Stimulated activated CD8-positive, alpha-beta memory T cell treated with anti-CD3 and anti-CD28 coated beads, Interleukin-15, amount 100 ng/mL, for 1 hour (primary cell): ENCODE results near the gene CYP4F3.
A peak's percentile ranks its signal among the peaks of the same experiment; 100 is the strongest.
"Not testable (repeated sequence)": the region's sequence is repeated elsewhere in the genome, so short reads cannot be mapped to it uniquely, and the experiment has no call there.

Experiments
- DNase-seq: peaks from one replicate; pipeline ENCODE4 v3.0.0-alpha.2; 2020; ENCODE audit warnings: low read depth

Gene CYP4F3

DNA sequence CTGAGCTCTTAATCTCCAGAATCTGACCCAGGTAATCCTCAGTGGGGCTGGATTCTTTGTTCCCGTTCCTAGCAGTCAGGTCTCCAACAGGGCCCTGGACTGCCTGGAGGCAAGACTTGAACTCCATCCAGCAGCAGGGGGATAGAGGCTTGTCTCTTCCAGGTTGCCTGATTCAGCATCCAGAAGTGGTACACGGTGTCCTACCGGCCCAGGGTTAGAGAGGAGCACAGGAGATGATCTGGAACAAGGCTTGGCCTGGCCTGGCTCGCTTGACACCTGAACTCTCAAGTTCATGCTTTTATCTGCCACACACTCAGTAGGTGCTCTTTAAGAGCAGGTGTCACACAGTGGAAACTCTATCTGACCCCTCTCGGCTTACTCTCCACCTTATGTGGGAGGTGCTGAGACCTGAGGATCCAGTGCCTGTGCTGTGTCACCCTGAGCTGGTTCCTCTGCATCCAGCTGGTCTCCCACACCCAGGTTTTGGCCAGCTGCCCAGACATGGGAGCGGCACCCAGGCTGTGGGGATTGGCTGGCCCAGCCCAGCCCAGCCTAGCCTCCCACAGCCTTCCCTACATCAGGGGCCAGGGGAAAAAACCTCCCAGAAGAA is at the start of gene CYP4F3:
Gene CYP4F3, plus strand, starts transcription at position 604 of the 610 bp plus-strand sequence. CDS start 519 bp downstream, outside the sequence.
- DNase-seq, result no peak

DNA sequence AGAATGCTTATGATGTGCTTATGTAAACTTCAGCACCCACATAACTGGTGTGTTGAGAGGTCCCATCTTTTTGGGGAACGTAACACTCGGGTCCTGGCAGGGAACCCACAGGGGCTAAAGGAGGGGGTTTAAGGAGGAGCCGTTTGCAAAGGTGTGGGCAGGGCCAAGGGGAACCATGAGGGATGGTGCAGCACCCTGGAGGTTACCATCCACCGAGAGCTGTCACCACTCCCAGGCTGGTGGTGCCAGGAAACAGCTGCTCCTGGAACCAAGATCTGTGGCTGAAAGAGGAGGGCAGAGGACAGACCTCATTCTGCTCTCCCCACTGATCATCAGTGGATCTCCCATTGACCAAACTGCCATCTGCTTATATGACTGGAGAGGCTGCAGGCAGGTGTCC is 48.9 kb upstream of the CYP4F3 start:
- DNase-seq, result no peak

GRCh38 chr19:15592506-15592905 is 48.2 kb upstream of the CYP4F3 start:
- DNase-seq, result not testable (repeated sequence)

DNA sequence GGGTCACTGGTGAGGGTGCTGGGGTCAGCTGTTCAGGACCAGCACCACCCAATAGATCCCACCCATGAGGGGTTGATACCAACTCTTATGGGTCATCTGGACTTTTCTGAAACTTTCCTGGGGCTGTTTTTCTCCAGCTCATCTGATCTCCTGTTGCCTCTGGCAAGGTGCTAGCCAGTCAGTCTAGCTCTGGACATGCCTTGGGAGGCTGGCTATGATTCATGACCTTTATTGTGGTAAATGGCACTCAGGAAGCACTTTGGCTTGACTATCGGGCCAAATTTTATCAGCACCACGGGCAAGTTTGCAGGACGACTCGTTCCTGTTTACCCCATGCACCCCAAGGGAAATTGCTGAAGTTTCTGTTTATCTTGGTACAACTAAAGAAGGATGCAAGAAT is 46.9 kb upstream of the CYP4F3 start:
- DNase-seq, result not testable (repeated sequence)

GRCh38 chr19:15595069-15595468 is 45.6 kb upstream of the CYP4F3 start:
- no peak for DNase-seq

DNA sequence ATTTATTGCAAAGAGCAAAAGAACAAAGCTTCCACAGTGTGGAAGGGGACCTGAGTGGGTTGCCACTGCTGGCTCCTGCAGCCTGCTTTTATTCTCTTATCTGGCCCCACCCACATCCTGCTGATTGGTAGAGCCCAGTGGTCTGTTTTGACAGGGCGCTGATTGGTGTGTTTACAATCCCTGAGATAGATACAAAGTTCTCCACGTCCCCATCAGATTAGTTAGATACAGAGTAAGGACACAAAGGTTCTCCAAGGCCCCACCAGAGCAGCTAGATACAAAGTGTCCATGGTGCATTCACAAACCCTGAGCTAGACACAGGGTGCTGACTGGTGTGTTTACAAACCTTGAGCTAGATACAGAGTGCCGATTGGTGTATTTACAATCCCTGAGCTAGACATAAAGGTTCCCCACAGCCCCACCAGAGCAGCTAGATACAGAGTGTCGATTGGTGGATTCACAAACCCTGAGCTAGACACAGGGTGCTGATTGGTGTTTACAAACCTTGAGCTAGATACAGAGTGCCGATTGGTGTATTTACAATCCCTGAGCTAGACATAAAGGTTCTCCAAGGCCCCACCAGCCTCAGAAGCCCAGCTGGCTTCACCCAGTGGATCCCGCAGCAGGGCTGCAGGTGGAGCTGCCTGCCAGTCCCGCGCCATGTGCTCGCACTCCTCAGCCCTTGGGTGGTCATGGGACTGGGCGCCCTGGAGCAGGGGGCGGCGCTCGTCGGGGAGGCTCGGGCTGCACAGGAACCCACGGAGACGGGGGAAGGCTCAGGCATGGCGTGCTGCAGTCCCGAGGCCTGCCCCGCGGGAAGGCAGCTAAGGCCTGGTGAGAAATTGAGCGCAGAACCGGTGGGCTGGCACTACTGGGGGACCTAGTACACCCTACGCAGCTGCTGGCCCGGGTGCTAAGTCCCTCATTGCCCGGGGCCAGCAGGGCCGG is 32.4 kb upstream of the CYP4F3 start:
- DNase-seq, result not testable (repeated sequence)

DNA sequence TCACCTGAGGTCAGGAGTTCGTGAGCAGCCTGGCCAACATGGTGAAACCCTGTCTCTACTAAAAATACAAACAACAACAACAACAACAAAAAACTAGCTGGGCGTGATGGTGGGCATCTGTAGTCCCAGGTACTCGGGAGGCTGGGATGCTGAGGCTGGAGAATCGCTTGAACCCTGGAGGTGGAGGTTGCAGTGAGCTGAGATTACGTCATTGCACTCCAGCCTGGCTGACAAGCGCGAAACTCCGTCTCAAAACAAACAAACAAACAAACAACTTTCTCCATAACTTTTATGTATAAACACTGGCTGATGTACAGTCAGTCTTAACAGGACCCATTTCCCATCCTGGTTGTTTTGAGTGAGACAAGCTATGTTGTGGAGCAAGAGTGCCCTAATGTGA is 31.4 kb upstream of the CYP4F3 start:
- no peak for DNase-seq

DNA sequence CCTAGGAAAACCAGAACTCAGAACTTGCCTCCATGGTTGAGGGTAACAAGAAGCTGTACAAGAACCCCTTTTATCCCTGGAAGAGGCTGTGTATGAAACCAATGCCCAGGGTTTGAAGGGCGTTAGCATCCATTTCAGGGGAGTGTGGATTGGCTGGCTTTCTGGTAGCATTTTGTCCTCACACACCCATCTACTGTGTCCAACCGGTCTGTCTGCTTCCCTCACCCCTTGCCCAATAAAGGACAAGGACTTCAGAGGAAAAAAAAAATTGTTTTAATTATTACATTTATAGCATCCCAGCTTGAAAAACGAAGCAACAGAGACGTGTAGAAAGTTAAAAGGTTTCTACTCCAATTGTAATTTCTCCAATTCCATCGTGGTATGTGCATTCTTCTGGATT is 28.4 kb upstream of the CYP4F3 start:
- DNase-seq, result no peak

DNA sequence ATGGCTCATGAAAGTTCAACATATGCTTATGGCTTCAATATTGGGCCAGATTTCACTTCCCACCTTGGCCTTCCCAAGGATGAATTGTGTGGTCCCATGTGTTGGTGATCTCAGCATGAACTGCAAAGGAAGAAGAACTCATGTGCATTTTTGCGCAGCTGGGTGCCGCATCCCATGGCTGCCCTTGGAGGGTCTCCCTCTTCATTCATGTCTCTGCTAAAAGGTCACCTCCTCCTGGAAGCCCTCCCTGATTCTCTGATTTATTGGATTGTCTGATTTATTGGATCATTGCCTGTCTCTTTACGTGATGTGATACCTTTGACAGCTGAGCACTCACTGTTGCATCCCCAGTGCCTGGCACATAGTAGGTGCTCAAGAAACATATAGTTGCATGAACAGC is 27.4 kb upstream of the CYP4F3 start:
- no peak for DNase-seq

GRCh38 chr19:15614507-15615379 is 26.0 kb upstream of the CYP4F3 start, which contains the start of gene CYP4F8:
Gene CYP4F8 (plus strand): TSS chr19:15615218. CDS start chr19:15615617, 399 bp downstream.
- no peak for DNase-seq

DNA sequence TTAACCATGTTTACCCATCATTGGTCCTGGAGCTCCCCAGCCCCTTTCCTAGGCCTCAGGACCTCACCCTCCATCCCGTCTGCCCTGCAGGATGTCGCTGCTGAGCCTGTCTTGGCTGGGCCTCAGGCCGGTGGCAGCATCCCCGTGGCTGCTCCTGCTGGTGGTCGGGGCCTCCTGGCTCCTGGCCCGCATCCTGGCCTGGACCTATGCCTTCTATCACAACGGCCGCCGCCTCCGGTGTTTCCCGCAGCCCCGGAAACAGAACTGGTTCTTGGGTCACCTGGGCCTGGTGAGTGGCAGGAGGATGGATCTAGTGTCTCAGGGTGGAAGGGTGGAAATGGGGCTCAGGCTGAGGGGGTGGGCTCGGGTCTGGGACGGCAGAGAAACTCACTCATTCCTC is 25.2 kb upstream of the CYP4F3 start:
- no peak for DNase-seq

DNA sequence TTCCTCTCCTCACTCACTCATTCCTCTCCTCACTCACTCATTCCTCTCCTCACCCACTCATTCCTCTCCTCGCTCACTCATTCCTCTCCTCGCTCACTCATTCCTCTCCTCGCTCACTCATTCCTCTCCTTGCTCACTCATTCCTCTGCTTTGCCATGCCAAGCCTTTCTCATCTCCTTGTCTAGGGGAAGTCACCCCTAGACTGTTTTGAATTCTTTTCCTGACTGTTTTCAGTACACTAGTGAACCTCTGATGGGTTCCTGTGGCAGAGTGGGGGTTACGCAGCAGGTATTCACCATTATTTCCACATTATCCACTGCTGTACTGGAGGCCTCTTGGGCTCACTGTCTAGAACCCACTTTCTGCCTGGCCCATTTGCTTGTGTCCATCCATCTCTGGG is 24.5 kb upstream of the CYP4F3 start:
- no peak for DNase-seq

GRCh38 chr19:15616627-15617270 is 23.9 kb upstream of the CYP4F3 start:
- DNase-seq, result no peak

DNA sequence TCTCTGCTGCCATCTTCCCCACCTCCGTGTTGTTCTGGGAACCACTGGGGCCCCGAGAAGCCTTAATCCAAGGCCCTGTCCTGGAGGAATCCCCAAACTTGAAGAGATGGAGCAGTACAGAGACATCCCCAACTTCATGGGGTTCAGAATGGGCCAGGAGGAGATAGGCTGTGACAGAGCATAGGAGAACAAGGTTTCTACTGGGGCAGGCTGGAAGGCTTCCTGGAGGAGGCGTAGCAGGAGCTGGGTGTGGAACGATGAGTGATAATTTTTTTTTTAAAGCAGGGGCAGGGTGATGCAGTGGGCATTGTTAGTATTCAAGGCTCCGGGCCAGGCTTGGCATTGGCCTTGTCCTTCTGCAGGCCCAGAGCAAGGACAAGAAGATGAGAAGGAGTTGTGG is 22.4 kb upstream of the CYP4F3 start:
- DNase-seq, result no peak

- no peak for DNase-seq
Measured at GRCh38 chr19:15621801-15622200, 18.9 kb upstream of the CYP4F3 start.

- no peak for DNase-seq
Measured at GRCh38 chr19:15622991-15623390, 17.7 kb upstream of the CYP4F3 start.

GRCh38 chr19:15623711-15624318 is 16.9 kb upstream of the CYP4F3 start:
- DNase-seq, result no peak

- no peak for DNase-seq
Measured at GRCh38 chr19:15628236-15629002, 12.3 kb upstream of the CYP4F3 start.

DNA sequence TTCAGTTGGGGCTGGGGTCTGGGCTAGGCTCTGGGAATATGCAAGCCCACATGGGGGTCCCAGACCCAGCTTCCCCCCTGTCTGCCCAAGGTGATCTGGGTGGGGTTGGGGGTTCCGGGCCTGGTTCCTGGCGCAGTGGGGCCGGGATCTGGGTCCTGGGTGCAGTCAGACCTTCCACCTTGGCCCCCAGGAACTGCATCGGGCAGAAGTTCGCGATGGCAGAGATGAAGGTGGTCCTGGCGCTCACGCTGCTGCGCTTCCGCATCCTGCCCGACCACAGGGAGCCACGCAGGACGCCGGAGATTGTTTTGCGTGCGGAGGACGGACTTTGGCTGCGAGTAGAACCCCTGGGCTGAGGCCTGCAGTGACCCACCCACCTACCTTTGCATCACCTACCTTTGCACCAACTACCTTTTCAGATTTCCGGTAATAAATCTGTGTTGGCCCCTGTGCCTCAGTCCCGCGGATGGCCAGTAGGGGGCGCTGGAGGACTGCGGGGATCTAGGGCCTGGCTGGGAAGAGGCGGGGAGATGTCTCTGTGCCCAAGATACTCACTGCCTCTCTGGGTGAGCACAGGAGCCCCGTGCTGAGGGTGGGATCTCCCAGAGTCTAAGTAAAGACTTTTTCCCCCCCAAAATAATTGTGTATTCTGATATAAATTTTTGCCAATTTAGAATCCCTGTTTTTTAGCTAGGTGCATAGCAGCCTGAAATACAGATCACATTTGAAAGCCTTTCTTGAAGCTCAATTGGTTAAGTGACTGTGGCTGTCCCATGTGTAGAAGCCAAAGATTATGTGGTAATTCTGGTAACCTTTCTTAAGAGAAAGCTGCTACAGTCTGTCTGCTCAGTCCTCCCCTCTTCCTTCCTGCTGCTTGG is 11.5 kb upstream of the CYP4F3 start:
- DNase-seq, result peak; percentile 91

DNA sequence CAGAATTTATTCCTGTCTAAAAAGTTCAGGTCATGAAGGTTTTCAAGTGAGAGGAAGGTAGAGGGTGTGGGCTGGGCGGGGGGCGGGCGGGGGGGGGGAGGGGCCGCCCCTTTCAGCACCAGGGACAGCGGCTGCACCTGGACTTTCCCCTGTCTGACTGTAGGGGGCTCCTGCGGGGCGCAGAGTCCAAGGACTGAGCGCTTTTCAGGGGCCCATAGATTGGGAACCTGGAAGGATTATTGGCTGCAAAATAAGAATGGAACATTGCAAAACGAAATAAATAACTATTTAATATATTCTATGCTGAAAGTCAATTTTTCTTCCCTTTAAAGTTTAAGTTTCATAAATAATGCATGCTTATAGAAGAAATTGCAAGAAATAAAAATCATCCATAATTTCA is 8.9 kb upstream of the CYP4F3 start:
- no peak for DNase-seq
